B cell (primary cell): ENCODE measurements around the gene MIOS. TPM values are rescaled to one million over a fixed set of nuclear protein-coding genes. Genes with fewer than 3 reads are reported as not detected.

Source experiments
- ATAC-seq: fragments of 200-7000 bp; cut with Tn5 transposase; one replicate; pipeline ENCODE4 v1.10.0; 2021; ENCODE audit warnings: low read depth, mild to moderate bottlenecking, moderate number of reproducible peaks, moderate library complexity
- CTCF ChIA-PET: fragments of 350-600 bp; sonication (Branson Sonifier 250); formaldehyde crosslinking; loops from one replicate; lab custom pipeline; 2021; ENCODE audit warnings: antibody characterized with exemption, inconsistent platforms; lab: Charles Lee
- POLR2A ChIA-PET: fragments of 350-600 bp; sonication (Branson Sonifier 250); formaldehyde crosslinking; loops from one replicate; lab custom pipeline; 2021; ENCODE audit warnings: antibody characterized with exemption; lab: Charles Lee
- DNase-seq: peaks from one replicate; pipeline ENCODE4 v3.0.0; 2013
- H2AFZ ChIP-seq: 2 replicates; pipeline ENCODE4 v1.6.1; 2012; ENCODE audit warnings: mild to moderate bottlenecking, low read depth, low read length; ENCODE audit not compliant: insufficient read depth, poor library complexity, severe bottlenecking
- H3K27ac ChIP-seq, 2 donors: 1 replicate in 1 of 2; 2 replicates in 1 of 2; pipeline ENCODE4 v1.5.1; 2012 to 2013; ENCODE audit warnings: low read length in 2 of 2, mild to moderate bottlenecking in 2 of 2, moderate library complexity in 1 of 2
- H3K27me3 ChIP-seq, 4 experiments: fragments of 200-600 bp in 1 of 4; sonication (generic) in 1 of 4; replicated peaks in 1 of 4; 1 replicate in 2 of 4; 2 replicates in 2 of 4; pipeline versions ENCODE4 v1.6.1 to v1.7.0; 2013 to 2016; ENCODE audit warnings: low read length in 3 of 4, mild to moderate bottlenecking in 2 of 4, mixed read lengths in 1 of 4, moderate library complexity in 1 of 4; ENCODE audit not compliant: insufficient read depth in 4 of 4, control insufficient read depth in 3 of 4; ENCODE audit errors: control extremely low read depth in 1 of 4
- H3K36me3 ChIP-seq, 2 experiments: replicated peaks in 1 of 2; 1 replicate in 1 of 2; 2 replicates in 1 of 2; pipeline versions ENCODE4 v1.6.1 to v1.7.1; 2013; ENCODE audit warnings: low read length in 1 of 2; ENCODE audit not compliant: insufficient read depth in 2 of 2, control insufficient read depth in 1 of 2; ENCODE audit errors: control extremely low read depth in 1 of 2, extremely low read depth in 1 of 2
- H3K4me1 ChIP-seq, 2 donors: fragments of 200-600 bp in 1 of 2; sonication (generic) in 1 of 2; 1 replicate in 1 of 2; 2 replicates in 1 of 2; pipeline versions ENCODE4 v1.5.1 to v1.6.1; 2013 to 2017; ENCODE audit warnings: low read length in 2 of 2; ENCODE audit not compliant: control insufficient read depth in 2 of 2, insufficient read depth in 2 of 2
- H3K4me2 ChIP-seq: replicated peaks from 2 replicates; pipeline ENCODE3; 2012; ENCODE audit warnings: mild to moderate bottlenecking, low read depth, low read length; ENCODE audit not compliant: poor library complexity, severe bottlenecking
- H3K4me3 ChIP-seq, 5 experiments: fragments of 200-600 bp in 1 of 5; sonication (generic) in 1 of 5; 1 replicate in 3 of 5; 2 replicates in 2 of 5; pipeline versions ENCODE4 v1.5.1 to v1.7.0; 2011 to 2016; ENCODE audit warnings: low read length in 4 of 5, mild to moderate bottlenecking in 4 of 5, low read depth in 2 of 5, control low read depth in 1 of 5, moderate library complexity in 1 of 5; ENCODE audit not compliant: insufficient read depth in 1 of 5; ENCODE audit errors: control extremely low read depth in 1 of 5, extremely low read depth in 1 of 5
- H3K79me2 ChIP-seq: fragments of 200-600 bp; sonication (generic); one replicate; pipeline ENCODE4 v1.6.0; 2016; ENCODE audit warnings: low read length; ENCODE audit not compliant: control insufficient read depth, insufficient read depth
- H3K9ac ChIP-seq: fragments of 200-600 bp; sonication (generic); 2 replicates; pipeline ENCODE4 v1.6.1; 2017; ENCODE audit warnings: mild to moderate bottlenecking, low read length, moderate library complexity
- H3K9me3 ChIP-seq, 3 donors: one replicate each; pipeline versions ENCODE4 v1.6.1 to v1.7.1; 2013; ENCODE audit warnings: low read length in 2 of 3; ENCODE audit not compliant: control insufficient read depth in 2 of 3, insufficient read depth in 1 of 3; ENCODE audit errors: control extremely low read depth in 1 of 3
- H4K20me1 ChIP-seq: 2 replicates; pipeline ENCODE4 v1.6.0; 2012; ENCODE audit warnings: mild to moderate bottlenecking, low read length; ENCODE audit not compliant: insufficient read depth, control insufficient read depth, poor library complexity, severe bottlenecking
- H3K27ac Mint-ChIP-seq: one replicate; pipeline ENCODE4 v1.8.0; 2021; ENCODE audit warnings: mixed read lengths
- H3K27me3 Mint-ChIP-seq: one replicate; pipeline ENCODE4 v1.8.0; 2021; ENCODE audit warnings: mixed read lengths
- H3K4me1 Mint-ChIP-seq: one replicate; pipeline ENCODE4 v1.8.0; 2021; ENCODE audit warnings: mixed read lengths
- H3K4me3 Mint-ChIP-seq: one replicate; pipeline ENCODE4 v1.8.0; 2021; ENCODE audit warnings: mixed read lengths
- H3K9me3 Mint-ChIP-seq: one replicate; pipeline ENCODE4 v1.8.0; 2022; ENCODE audit warnings: mixed read lengths; ENCODE audit not compliant: insufficient read depth
- EZH2 ChIP-seq: IDR thresholded peaks from 2 replicates; pipeline ENCODE4 v1.6.1; 2012; ENCODE audit warnings: borderline replicate concordance, low read depth, mild to moderate bottlenecking, moderate library complexity, low read length; ENCODE audit not compliant: insufficient read depth, poor library complexity, severe bottlenecking
- WGBS: methylation state at CpG from one replicate; pipeline ENCODE4 v1.1.5; 2013; ENCODE audit warnings: missing lambda C conversion rate; ENCODE audit not compliant: insufficient coverage; 5-methylcytosine and 5-hydroxymethylcytosine counted together
- intact Hi-C: fragments of 100-400 bp; cut with micrococcal nuclease; formaldehyde crosslinking; loops from one replicate; pipeline ENCODE4 v1.10.0; 2022
- polyA plus RNA-seq: library from polyadenylated mRNA; depleted of rRNA; stranded (reverse); fragments of >200 nt; gene quantifications from 2 replicates; pipeline ENCODE4 v1.2.3, GENCODE V29; 2012
- total RNA-seq, 2 donors: library from RNA; stranded (reverse); fragments of 120-200 nt in 1 of 2; gene quantifications; 1 replicate in 1 of 2; 2 replicates in 1 of 2; pipeline versions ENCODE4 v1.2.3 to v1.2.4, GENCODE V29; 2013 to 2022
- TF ChIP-seq, protein P1 (sequence below): fragments of 200-600 bp; IDR thresholded peaks from one replicate; pipeline ENCODE4 v1.8.0; 2022; ENCODE audit warnings: antibody characterized with exemption, mild to moderate bottlenecking

MIOS gene
- total and polyA plus RNA-seq, 2 donors (not counting 1 experiment from before 2014, with no cell fraction given), result 28.9 to 50.1 TPM

DNA sequence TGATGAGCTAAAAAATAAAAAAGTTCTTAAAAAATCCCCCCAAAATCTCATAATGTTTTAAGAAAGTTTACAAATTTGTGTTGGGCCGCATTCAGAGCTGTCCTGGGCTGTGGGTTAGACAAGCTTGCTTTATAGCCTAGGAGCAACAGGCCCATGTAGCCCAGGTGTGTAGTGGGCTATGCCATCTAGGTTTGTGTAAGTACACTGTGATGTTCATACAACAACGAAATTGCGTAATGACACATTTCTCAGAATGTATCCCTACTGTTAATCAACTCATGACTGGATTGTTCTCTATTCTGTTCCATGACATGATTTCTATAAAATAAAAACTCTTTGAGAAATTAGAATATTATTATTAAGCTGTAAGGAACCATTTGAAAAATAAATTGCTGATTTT lies 13.0 kb downstream of the MIOS start:
- H3K27ac Mint-ChIP-seq, result no peak overlapping the region
- peaks cover 4% of the 10 kb centered on the region for H3K4me1 Mint-ChIP-seq
- Histone ChIP-seq H3K4me3 (no peak overlapping the region), H3K4me1 (peaks cover 17 to 19% of the 10 kb centered on the region in 2 donors), H3K27me3 (no peaks in the 10 kb centered on the region), H3K36me3 (peaks cover 5 to 11% of the 10 kb centered on the region in 2 experiments), H3K9ac (no peak overlapping the region), H2AFZ (no peak overlapping the region), H3K27ac (no peak overlapping the region), H3K4me2 (no peak overlapping the region), H4K20me1 (peaks cover 12% of the 10 kb centered on the region), H3K9me3 (no peaks in the 10 kb centered on the region), H3K79me2 (peaks cover 66% of the 10 kb centered on the region)
- H3K4me3 Mint-ChIP-seq, result no peak overlapping the region
- no CpG with 5 or more reads among the region's 3 CpGs for WGBS
- intact Hi-C loops, result no loop called here
- no peaks in the 10 kb centered on the region for H3K27me3 Mint-ChIP-seq
- no peaks in the 10 kb centered on the region for H3K9me3 Mint-ChIP-seq
- TF ChIP-seq, protein P1, sequence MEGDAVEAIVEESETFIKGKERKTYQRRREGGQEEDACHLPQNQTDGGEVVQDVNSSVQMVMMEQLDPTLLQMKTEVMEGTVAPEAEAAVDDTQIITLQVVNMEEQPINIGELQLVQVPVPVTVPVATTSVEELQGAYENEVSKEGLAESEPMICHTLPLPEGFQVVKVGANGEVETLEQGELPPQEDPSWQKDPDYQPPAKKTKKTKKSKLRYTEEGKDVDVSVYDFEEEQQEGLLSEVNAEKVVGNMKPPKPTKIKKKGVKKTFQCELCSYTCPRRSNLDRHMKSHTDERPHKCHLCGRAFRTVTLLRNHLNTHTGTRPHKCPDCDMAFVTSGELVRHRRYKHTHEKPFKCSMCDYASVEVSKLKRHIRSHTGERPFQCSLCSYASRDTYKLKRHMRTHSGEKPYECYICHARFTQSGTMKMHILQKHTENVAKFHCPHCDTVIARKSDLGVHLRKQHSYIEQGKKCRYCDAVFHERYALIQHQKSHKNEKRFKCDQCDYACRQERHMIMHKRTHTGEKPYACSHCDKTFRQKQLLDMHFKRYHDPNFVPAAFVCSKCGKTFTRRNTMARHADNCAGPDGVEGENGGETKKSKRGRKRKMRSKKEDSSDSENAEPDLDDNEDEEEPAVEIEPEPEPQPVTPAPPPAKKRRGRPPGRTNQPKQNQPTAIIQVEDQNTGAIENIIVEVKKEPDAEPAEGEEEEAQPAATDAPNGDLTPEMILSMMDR, result no peak
- TF ChIP-seq EZH2, result no peak
- CTCF ChIA-PET, result no interaction called here
- POLR2A ChIA-PET, result no interaction called here
- no peak for DNase-seq
- no peak for ATAC-seq

DNA sequence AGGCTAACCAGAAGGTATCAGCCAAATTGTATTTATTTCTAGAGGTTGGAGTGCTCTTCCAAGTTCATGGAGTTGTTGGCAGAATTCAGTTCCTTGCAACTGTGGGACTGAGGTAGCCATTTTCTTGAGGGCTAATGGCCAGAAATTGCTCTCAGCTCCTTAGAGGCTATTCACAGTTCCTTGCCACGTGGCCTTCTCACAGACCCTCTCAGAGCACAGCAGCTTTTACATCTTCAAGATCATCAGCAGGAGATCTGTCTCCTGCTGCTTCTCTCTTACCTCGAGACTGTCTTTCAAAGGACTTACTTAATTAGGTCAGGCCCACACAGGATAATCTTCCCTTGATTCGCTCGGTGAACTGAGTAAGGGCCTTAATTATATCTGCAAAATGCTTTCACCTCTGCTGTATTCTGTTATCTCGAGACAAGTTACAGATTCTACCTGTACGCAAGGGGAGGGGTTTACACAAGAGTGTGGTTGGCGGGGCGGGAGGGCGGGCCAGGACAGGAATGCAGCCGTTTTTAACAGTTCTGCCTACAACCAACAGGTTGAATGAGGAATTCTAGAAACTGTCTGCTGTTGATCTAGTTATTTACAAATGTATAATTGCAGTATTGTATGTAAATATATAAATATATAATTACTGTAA lies 15.0 kb downstream of the MIOS start:
- peaks cover 12% of the 10 kb centered on the region for H4K20me1 ChIP-seq
- ChIA-PET POLR2A (no interaction called here), CTCF (no interaction called here)
- no peak overlapping the region for H3K4me3 Mint-ChIP-seq
- H3K4me1 Mint-ChIP-seq, result peaks cover 2% of the 10 kb centered on the region
- H3K4me3 ChIP-seq, result no peak overlapping the region
- ATAC-seq (no peak), DNase-seq (no peak)
- TF ChIP-seq, protein P1, result no peak
- TF ChIP-seq EZH2, result no peak
- H3K9ac ChIP-seq, result no peak overlapping the region
- intact Hi-C loops, result no loop called here
- H3K9me3 ChIP-seq, result no peaks in the 10 kb centered on the region
- H2AFZ ChIP-seq, result no peak overlapping the region
- H3K27ac Mint-ChIP-seq, result no peak overlapping the region
- H3K27me3 Mint-ChIP-seq, result no peaks in the 10 kb centered on the region
- no peak overlapping the region for H3K27ac ChIP-seq
- 100% methylated on average over 3 of the region's 10 CpGs for WGBS
- H3K27me3 ChIP-seq, result no peaks in the 10 kb centered on the region
- peaks cover 12 to 14% of the 10 kb centered on the region in 2 donors for H3K4me1 ChIP-seq
- H3K79me2 ChIP-seq, result peaks cover 50% of the 10 kb centered on the region
- H3K9me3 Mint-ChIP-seq, result no peaks in the 10 kb centered on the region
- peaks cover 4 to 23% of the 10 kb centered on the region in 2 experiments for H3K36me3 ChIP-seq
- H3K4me2 ChIP-seq, result no peak overlapping the region
